Endothelial cell of umbilical vein (primary cell): Measurements from ENCODE around the gene LATS2.

Source experiments
- CTCF ChIP-seq, 2 donors: IDR thresholded peaks; 1 replicate in 1 of 2; 2 replicates in 1 of 2; pipeline ENCODE4 v1.5.1; 2011; ENCODE audit warnings: low read length in 2 of 2, mild to moderate bottlenecking in 2 of 2, moderate library complexity in 2 of 2, control low read depth in 1 of 2, inconsistent platforms in 1 of 2, low read depth in 1 of 2; ENCODE audit not compliant: insufficient read depth in 1 of 2; ENCODE audit errors: extremely low read depth in 1 of 2
- FOS ChIP-seq: IDR thresholded peaks from 2 replicates; pipeline ENCODE4 v1.6.1; 2011; ENCODE audit warnings: mild to moderate bottlenecking, low read length, moderate library complexity, borderline replicate concordance; ENCODE audit not compliant: insufficient read depth
- POLR2A ChIP-seq: IDR thresholded peaks from 2 replicates; pipeline ENCODE4 v1.6.1; 2012; ENCODE audit warnings: low read depth, mild to moderate bottlenecking, control low read depth, low read length
- POLR2AphosphoS5 ChIP-seq: IDR thresholded peaks from 2 replicates; pipeline ENCODE4 v1.6.1; 2012; ENCODE audit warnings: low read depth, mild to moderate bottlenecking, control low read depth, low read length, moderate library complexity; ENCODE audit not compliant: insufficient read depth
- TF ChIP-seq, protein P1 (sequence below): IDR thresholded peaks from 2 replicates; pipeline ENCODE4 v1.6.1; 2011; ENCODE audit not compliant: insufficient read depth, insufficient read length

GRCh38 chr13:20980430-20980829 is 81.0 kb downstream of the LATS2 start:
- TF ChIP-seq CTCF (IDR thresholded peaks at IDR 0.05; ENCODE audit: extremely low read depth in 1 of 2, insufficient read depth in 1 of 2, low read depth in 1 of 2, low read length in 2 of 2) (no peak), POLR2A (no peak), FOS (no peak), POLR2AphosphoS5 (no peak)
- TF ChIP-seq, protein P1, sequence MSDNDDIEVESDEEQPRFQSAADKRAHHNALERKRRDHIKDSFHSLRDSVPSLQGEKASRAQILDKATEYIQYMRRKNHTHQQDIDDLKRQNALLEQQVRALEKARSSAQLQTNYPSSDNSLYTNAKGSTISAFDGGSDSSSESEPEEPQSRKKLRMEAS: no peak
